Brain microvascular endothelial cell (primary cell): ENCODE results near the gene AP1B1.

ENCODE experiments used
- DNase-seq: peaks from one replicate; pipeline ENCODE4 v3.0.0-alpha.2; 2020
- H3K27ac ChIP-seq: fragments of 250-450 bp; sonication (Bioruptor Pico); 2 replicates; pipeline ENCODE4 v1.5.1; 2020; ENCODE audit warnings: mild to moderate bottlenecking, moderate library complexity
- H3K27me3 ChIP-seq: fragments of 250-450 bp; sonication (Bioruptor Pico); replicated peaks from 2 replicates; pipeline ENCODE4 v1.5.1; 2020; ENCODE audit warnings: mild to moderate bottlenecking
- H3K36me3 ChIP-seq: fragments of 250-450 bp; sonication (Bioruptor Pico); replicated peaks from 2 replicates; pipeline ENCODE4 v1.5.1; 2020; ENCODE audit warnings: mild to moderate bottlenecking
- H3K4me3 ChIP-seq: 2 replicates; pipeline ENCODE4 v1.5.1; 2011; ENCODE audit warnings: low read depth, mild to moderate bottlenecking, control low read depth, low read length, moderate library complexity
- CTCF ChIP-seq: IDR thresholded peaks from 2 replicates; pipeline ENCODE4 v1.5.1; 2011; ENCODE audit warnings: low read depth, mild to moderate bottlenecking, moderate library complexity, low read length, control low read depth, inconsistent platforms; ENCODE audit errors: missing control alignments
- in situ Hi-C: cut with HindIII; loops from 2 replicates; pipeline ENCODE4 v1.10.0; 2017; ENCODE audit warnings: low sequenced_read_pairs, low pct_ligation_motif_present

Gene AP1B1

GRCh38 chr22:29391546-29391945, 3.2 kb upstream of the AP1B1 start:
- no peak for TF ChIP-seq CTCF
- in situ Hi-C loops: no loop called here

DNA sequence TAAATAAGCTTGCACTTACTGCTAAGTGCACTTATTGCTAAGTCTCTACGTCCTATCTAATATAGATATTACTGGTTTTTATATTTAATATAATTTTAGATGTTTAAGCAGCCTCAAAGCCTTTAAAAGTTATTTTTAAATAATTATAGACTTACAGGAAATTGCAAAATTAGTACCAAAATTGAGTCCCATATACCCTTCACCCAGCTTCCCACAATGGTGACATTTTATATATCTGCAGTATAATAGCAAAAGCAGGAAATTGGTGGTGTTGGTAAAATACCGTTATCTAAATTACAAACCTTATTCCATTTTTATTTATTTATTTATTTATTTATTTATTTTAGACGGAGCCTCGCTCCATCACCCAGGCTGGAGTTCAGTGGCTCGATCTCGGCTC, 1.9 kb upstream of the AP1B1 start:
- Histone ChIP-seq H3K36me3 (no peaks in the 10 kb centered on the region), H3K27ac (no peak overlapping the region), H3K4me3 (no peak overlapping the region), H3K27me3 (no peaks in the 10 kb centered on the region)
- TF ChIP-seq CTCF: no peak
- in situ Hi-C loops: no loop called here
- DNase-seq: no peak

More at GRCh38 chr22:29391546-29391945, 3.2 kb upstream of the AP1B1 start:
- Histone ChIP-seq H3K36me3 (no peaks in the 10 kb centered on the region), H3K4me3 (no peak overlapping the region), H3K27ac (no peak overlapping the region), H3K27me3 (no peaks in the 10 kb centered on the region)
- no peak for DNase-seq

- DNase-seq: no peak
- no peak for TF ChIP-seq CTCF
- Histone ChIP-seq H3K27ac (no peak overlapping the region), H3K4me3 (peak overlapping the region; percentile 85), H3K36me3 (no peaks in the 10 kb centered on the region), H3K27me3 (no peaks in the 10 kb centered on the region)
- in situ Hi-C loops: no loop called here
These were observed 355 bp upstream of the AP1B1 start for GRCh38 chr22:29388759-29389090.

DNA sequence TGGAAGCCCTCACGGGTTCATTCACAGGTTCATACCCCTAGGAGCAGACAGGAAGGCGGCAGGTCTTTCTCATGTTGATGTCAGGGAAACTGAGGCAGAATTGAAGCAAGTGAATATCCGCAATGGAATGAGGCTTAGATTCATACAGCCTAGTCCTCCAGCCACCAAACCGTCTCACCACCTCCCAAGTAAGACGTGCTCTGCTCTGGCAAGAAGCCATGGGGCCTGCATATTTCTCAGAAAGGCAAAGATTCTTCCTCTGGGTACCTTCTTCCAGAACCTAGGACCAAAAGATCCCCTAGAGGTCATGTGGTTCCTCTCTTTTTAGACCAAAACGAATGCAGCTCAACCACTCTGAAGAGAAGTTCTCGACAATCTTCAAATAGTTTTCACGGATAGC, 1.7 kb downstream of the AP1B1 start:
- in situ Hi-C loops: no loop called here
- no peaks in the 10 kb centered on the region for H3K27me3 ChIP-seq

GRCh38 chr22:29385748-29386147, 2.6 kb downstream of the AP1B1 start:
- in situ Hi-C loops: no loop called here
- H3K4me3 ChIP-seq: no peak overlapping the region
- no peaks in the 10 kb centered on the region for H3K36me3 ChIP-seq
- H3K27ac ChIP-seq: no peak overlapping the region
- no peak for TF ChIP-seq CTCF
- H3K27me3 ChIP-seq: no peaks in the 10 kb centered on the region
- no peak for DNase-seq

More for the DNA sequence above, 1.7 kb downstream of the AP1B1 start:
- H3K36me3 ChIP-seq: no peaks in the 10 kb centered on the region
- DNase-seq: no peak
- no peak for TF ChIP-seq CTCF
- H3K27ac ChIP-seq: no peak overlapping the region
- H3K4me3 ChIP-seq: no peak overlapping the region

GRCh38 chr22:29385151-29385704, 3.1 kb downstream of the AP1B1 start:
- in situ Hi-C loops: no loop called here
- no peak for DNase-seq
- Histone ChIP-seq H3K27ac (no peak overlapping the region), H3K36me3 (no peaks in the 10 kb centered on the region), H3K27me3 (no peaks in the 10 kb centered on the region), H3K4me3 (no peak overlapping the region)
- TF ChIP-seq CTCF: no peak
